HG02588 (cell line): ENCODE data around the gene SBF2.
"Not testable (repeated sequence)": the region's sequence is repeated elsewhere in the genome, so short reads cannot be mapped to it uniquely, and the experiment has no call there.

Experiments used
- ATAC-seq: cut with Tn5 transposase; IDR thresholded peaks from one replicate; pipeline ENCODE4 v1.9.1; 2021; ENCODE audit warnings: mild to moderate bottlenecking, moderate library complexity; ENCODE audit not compliant: unreplicated experiment

The SBF2 gene

DNA sequence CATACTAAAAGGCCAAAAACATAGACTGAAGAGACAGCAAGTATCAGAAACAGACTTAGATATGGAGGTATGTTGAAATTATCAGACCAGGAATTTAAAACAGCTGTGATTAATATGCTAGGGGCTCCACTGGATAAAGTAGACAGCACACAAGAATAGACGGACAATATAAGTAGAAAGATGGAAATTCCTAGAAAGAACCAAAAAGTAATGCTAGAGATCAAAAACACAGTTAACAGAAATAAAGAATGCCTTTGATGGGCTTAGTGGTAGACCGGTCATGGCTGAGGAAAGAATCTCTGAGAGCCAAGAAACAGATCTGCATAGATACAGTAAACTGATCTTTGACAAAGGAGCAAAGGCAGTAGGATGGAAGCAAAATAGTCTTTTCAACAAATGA is 380.0 kb downstream of the SBF2 start:
- no peak for ATAC-seq

DNA sequence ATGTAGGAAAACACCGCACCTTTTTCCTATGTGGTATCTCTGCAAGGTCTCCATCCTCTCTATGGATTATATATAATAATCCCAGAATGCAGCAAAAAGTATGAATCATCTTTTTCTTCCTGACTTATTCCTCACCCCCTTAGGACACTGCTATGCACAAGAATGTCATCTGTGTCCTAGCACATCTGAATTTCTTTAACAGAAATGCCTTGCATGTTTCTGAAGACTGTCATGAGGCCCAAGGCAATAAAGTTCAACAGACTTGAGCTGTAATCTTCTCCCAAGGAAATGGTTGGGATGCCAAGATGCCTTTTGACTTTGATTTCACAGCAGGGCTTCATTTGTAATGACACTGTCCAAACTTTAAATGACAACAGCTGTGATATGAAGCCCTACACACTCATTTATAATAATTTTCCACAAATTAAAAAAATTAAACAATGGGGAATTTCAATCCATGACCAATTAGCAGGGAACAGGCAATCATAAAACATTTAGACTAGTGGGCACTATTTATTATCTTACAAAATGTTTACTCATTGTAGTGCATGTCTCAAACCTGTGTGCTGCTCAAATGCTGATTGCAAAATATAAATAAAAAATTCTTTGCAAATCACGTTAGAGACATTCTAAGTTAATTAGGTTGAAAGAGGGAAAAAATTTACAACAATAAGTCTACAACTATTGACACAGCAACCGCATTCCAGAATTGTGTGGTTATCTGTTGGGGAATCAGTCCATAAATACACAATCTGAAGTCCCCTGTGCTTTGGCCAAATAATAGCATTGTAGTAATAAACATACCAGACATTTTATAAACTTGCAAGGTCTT is 387.8 kb downstream of the SBF2 start:
- no peak for ATAC-seq

DNA sequence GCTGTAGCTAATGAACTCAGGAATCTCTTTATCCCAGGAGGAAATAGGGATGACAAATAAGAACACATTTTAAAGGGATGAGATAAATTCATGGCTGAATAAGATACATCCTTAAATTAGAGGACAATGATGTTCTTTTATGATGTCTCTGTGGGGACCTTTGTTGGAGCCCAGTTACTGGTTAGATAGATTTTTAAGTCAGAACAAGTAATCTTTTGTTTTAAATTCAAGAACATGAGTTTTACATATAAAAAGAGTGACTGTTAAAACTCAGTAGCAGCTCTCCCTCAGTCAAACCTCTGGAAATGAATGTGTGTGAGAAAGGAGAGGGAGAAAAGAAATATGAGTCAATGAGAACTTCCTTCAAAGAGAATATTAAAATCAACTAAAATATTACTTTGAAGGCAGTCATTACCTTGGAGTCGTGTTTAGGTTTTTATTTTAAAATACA is 388.5 kb downstream of the SBF2 start:
- no peak for ATAC-seq

DNA sequence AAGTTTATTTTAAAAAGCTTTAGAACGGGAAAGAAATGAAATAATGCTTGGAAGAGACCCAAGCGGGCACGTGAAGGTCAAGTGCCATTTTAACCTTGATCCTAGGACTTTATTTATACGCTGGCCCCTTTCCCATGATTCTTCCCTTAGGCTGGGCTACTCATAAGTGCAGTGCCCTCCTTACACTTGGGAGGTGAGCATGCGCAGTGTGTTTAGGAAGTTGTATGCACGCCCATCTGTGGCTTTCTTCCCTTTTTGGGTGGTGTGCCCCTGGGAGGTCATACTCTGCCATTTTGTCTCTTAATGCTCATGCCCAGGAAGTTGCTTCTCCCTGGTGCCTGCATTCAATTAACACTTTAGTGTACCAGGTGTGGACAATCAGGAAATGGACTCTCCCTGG is 390.4 kb downstream of the SBF2 start:
- ATAC-seq, result no peak

DNA sequence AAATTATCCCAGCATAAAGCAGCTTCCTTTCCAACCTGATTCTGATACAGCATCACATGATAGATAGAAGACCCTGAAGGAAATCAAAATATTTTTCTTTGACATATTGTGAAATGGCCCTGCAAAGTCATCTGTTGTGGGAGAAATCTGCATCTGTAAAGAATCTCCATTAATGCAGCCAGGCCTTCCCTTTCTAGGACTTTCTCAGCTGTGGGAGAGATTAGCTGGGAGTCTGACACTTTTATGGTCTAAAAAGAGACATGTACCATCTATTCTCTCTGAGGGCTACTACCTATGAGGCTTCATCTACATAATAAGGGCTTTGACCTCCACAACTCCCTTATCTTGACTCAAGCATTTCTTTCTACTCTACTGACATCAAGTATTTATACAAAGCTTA is 392.1 kb downstream of the SBF2 start:
- ATAC-seq, result no peak

- ATAC-seq, result not testable (repeated sequence)
These were observed 393.8 kb downstream of the SBF2 start for GRCh38 chr11:9900253-9900652.

GRCh38 chr11:9899676-9900075 is 394.3 kb downstream of the SBF2 start:
- ATAC-seq, result no peak

- no peak for ATAC-seq
These were observed 397.1 kb downstream of the SBF2 start for GRCh38 chr11:9896902-9897301.

DNA sequence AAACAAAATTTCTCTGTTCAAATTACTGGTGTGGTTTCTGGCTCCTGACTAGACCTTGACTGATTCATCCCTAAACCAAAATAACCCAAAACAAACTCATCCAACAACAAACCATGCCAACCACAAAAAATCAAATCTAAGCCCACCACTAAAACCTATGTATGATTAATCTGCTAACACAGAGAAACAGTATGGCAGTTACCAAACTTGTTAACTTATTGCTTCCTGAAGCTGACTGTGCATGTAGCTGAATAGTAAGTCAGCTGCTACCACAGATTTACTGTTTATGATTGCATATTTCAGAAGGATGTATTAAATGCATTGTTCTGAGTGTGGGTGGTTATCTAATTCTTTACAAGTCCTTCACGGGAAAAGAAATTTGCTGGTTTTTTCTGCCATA is 399.0 kb downstream of the SBF2 start:
- ATAC-seq, result no peak

DNA sequence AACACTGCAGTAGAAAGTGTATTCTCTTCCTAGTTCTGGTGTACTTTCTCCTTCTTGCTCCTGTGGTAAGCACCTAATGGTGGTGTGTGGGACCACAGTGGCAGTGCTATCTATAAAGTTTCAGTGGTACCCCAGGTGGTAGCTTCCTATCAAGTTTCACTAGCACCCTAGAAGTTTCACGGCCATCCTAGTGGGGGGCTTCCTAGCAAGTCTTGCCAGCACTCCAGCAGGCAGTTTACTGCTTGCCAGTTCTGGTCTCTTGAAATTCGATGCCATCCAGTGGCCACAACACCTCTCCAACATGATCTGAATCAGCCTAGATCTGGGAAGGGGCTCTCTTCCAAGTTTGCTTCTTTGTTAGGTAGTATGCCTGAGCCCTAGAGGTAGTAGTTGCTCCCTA is 400.5 kb downstream of the SBF2 start:
- ATAC-seq, result no peak

DNA sequence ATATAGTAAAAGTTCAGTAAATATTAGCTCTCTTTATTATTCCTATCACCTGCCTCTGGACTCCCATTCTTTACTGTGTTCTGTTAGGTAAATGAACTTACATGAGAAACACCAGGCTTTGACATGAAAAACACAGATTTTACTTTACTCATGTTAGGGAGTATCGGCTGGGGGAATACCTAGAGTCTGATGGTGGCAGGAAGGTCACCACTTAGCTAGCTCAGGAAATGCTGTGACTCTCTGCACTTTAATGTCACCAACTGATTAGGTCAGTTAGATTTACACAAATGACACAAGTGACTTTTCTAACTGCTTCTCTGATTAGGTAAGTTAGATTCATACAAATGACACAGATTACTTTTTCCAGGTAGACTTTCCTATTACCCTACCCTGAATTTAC is 405.1 kb downstream of the SBF2 start:
- ATAC-seq, result no peak

- no peak for ATAC-seq
These were observed 406.5 kb downstream of the SBF2 start for GRCh38 chr11:9887472-9887871.

- ATAC-seq, result no peak
These were observed 407.4 kb downstream of the SBF2 start for GRCh38 chr11:9886595-9886994.

GRCh38 chr11:9884601-9885000 is 409.4 kb downstream of the SBF2 start:
- ATAC-seq, result no peak

GRCh38 chr11:9880657-9881056 is 413.4 kb downstream of the SBF2 start:
- ATAC-seq, result no peak

GRCh38 chr11:9878936-9879335 is 415.1 kb downstream of the SBF2 start:
- ATAC-seq, result no peak

DNA sequence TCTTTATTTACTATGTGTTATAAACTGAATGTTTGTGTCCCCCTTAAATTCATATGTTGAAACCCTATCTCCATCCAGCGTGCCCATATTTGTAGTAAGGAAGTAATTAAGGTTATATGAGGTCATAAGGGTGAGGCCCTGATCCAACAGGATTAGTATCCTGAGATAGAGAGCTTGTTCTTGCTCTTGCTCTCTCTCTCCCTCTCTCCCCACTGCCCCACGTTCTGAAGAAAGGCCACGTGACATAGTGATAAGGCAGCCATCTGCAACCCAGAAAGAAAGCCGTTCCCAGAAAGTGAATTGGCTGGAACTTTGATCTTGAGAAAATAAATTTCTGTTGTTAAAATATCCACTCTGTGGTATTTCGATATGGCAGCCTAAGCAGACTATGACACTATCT is 417.7 kb downstream of the SBF2 start:
- ATAC-seq, result no peak

- no peak for ATAC-seq
These were observed 418.2 kb downstream of the SBF2 start for GRCh38 chr11:9875862-9876261.

DNA sequence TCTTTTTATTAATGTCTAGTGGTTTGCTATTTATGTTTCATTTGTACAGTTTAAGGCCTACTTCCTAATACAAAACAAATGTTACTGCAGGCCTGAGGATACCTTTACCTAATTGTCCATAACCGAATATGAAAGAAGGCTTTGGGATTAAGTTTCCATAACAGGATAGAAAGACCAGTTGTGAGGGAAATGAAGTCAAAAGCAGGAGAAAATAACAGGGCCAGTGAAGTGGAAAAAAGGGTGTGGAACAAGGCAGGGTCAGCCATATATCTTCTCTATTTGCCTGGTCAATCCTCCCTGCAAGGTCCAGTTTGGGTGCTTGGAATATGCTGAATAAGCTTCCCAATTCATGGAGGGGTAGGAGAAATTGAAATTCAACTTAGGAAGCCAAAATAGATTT is 418.6 kb downstream of the SBF2 start:
- no peak for ATAC-seq

- no peak for ATAC-seq
These were observed 419.6 kb downstream of the SBF2 start for GRCh38 chr11:9874466-9874865.

DNA sequence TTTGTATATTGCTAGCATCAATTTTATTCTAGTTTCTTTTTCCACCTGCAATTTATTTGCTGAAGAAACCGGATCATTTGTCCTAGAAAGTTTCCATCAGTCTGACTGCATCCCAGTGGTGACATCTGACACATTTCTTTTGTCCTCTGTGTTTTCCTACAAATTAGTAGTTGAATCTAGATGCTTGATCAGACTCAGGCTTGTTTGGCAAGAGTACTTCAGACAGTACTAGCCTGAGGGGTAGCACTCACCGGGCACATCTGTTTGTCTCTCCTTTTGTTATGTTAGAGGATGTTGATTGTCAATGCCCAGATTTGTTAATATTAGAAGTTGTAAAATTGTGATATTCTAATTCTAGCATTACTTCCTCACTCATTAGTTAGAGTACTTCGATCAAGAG is 425.4 kb downstream of the SBF2 start:
- no peak for ATAC-seq

GRCh38 chr11:9862981-9863380 is 431.0 kb downstream of the SBF2 start:
- ATAC-seq, result no peak
